WERI-Rb-1 (cell line): ENCODE data around the gene SERPING1.
A peak's percentile ranks its signal among the peaks of the same experiment; 100 is the strongest.

Experiments
- DNase-seq: peaks from one replicate; pipeline ENCODE4 v3.0.0-alpha.2; 2020
- H3K27ac ChIP-seq: fragments of 250-450 bp; sonication (Bioruptor Pico); 2 replicates; pipeline ENCODE4 v1.5.1; 2020; ENCODE audit warnings: mild to moderate bottlenecking, moderate library complexity
- H3K27me3 ChIP-seq: fragments of 250-450 bp; sonication (Bioruptor Pico); 2 replicates; pipeline ENCODE4 v1.5.1; 2021; ENCODE audit warnings: mild to moderate bottlenecking, low read depth, moderate library complexity; ENCODE audit not compliant: insufficient read depth, severe bottlenecking
- H3K36me3 ChIP-seq: fragments of 250-450 bp; sonication (Bioruptor Pico); 2 replicates; pipeline ENCODE4 v1.5.1; 2020; ENCODE audit warnings: mild to moderate bottlenecking, moderate library complexity
- H3K4me3 ChIP-seq: 2 replicates; pipeline ENCODE4 v1.5.1; 2011; ENCODE audit warnings: low read depth, mild to moderate bottlenecking, control low read depth, low read length
- H3K9me3 ChIP-seq: fragments of 250-450 bp; sonication (Bioruptor Pico); 2 replicates; pipeline ENCODE4 v1.5.1; 2021; ENCODE audit warnings: mild to moderate bottlenecking, moderate library complexity; ENCODE audit not compliant: severe bottlenecking
- CTCF ChIP-seq: IDR thresholded peaks from 2 replicates; pipeline ENCODE4 v1.5.1; 2011; ENCODE audit warnings: low read depth, mild to moderate bottlenecking, control low read depth, inconsistent platforms, low read length

Gene SERPING1

DNA sequence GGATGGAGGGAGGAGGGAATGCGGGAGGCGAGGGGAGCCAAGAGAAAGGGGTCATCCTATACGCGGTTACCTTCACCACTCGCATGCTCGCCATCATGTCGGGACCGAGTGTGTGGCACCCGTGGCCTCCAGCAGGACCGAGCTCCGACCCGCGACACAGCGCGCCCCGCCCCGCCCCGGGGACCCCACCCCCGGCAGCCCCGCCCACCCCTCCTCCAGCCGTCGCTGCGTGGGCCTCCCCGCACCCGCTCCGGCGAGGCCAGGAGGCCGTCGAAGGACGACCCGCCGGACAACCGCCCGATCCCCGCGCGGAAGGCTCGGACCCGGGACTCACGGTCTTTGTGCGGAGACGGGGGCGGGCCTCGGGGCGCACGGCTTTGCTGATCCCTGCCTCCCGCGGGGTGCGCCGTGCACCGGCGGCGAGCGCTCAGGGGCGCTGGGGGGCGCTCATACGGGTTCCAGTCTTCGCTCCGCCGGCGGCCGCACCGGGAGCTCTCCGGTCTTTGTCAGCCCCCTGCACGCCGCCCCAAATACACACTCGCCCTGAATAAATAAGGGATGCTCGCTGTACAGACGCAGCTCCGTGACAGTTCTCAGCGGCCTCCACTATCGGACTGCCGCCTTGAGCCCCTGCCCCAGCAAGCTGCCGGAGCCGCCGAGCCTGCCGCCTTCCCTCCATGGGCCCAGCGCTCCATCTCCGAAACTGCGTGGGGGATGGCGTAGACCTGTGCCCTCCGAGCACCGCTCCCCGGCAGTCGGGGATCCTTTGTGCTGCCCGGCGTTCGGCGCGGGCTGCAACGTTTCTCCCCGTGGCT, 29.8 kb upstream of the SERPING1 start, which contains the start of gene UBE2L6:
Gene UBE2L6 (minus strand): TSS at position 158 of the 815 bp plus-strand sequence. CDS start 61 bp downstream, at position 97.
- Histone ChIP-seq H3K4me3 (peak within 1 kb of the TSS; percentile 71), H3K36me3 (no peaks in the 10 kb centered on the region), H3K9me3 (no peaks in the 10 kb centered on the region), H3K27me3 (peaks cover 29% of the 10 kb centered on the region), H3K27ac (no peak within 1 kb of the TSS)
- TF ChIP-seq CTCF = peak; percentile 32; the same call in 1 of the 2 replicates
- peak; percentile 69 for DNase-seq

DNA sequence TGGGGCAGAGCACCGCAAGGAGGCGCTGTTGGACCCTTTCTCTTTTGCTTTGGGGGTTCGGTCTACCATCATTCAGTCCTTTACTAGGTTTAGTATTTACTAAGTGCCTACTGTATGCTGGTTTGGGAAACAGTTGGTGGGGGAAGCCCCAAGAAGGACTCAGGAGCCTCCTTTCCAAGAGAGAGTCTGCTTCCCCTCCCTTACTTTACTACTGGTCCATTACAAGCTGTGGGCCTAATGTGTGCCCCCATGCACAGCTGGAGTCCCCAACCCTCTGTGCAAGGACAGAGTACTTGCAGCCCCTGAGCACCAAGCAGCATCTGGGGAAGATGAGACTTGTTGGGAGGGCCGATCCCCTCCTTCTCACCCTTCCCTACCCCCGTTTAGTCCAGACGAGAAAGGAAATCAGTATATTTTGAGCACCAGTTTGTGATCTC, 29.1 kb upstream of the SERPING1 start:
- no peak overlapping the region for H3K27ac ChIP-seq
- no peak for DNase-seq
- no peaks in the 10 kb centered on the region for H3K36me3 ChIP-seq
- TF ChIP-seq CTCF = peak; percentile 93
- peak overlapping the region; percentile 71 for H3K4me3 ChIP-seq
- no peaks in the 10 kb centered on the region for H3K9me3 ChIP-seq
- peaks cover 29% of the 10 kb centered on the region for H3K27me3 ChIP-seq

DNA sequence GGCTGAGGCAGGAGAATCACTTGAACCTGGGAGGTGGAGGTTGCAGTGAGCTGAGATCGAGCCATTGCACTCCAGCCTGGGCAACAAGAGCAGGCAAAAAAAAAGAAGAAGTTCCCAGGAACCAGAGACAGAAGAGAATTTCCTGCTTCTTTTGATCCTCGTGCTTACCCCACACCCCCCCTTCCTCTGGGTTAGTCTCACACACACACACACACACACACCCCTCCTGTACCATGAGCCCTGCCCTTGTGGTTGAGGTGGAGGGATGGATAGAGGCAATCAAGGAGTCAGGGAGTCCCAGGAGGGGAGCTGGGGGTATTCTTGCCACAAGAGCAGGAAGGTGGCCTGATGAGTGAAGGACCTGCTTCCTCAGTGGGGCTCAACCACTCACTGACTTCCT, 25.9 kb upstream of the SERPING1 start:
- no peak overlapping the region for H3K27ac ChIP-seq
- no peaks in the 10 kb centered on the region for H3K36me3 ChIP-seq
- no peak overlapping the region for H3K4me3 ChIP-seq
- no peak for TF ChIP-seq CTCF
- DNase-seq = no peak
- H3K27me3 ChIP-seq = peaks cover 42% of the 10 kb centered on the region
- H3K9me3 ChIP-seq = no peaks in the 10 kb centered on the region

- H3K27me3 ChIP-seq = peaks cover 46% of the 10 kb centered on the region
- DNase-seq = no peak
- TF ChIP-seq CTCF = no peak
- no peak overlapping the region for H3K27ac ChIP-seq
- no peaks in the 10 kb centered on the region for H3K36me3 ChIP-seq
- H3K9me3 ChIP-seq = no peaks in the 10 kb centered on the region
- no peak overlapping the region for H3K4me3 ChIP-seq
These were observed 23.4 kb upstream of the SERPING1 start for GRCh38 chr11:57574061-57574460.

GRCh38 chr11:57584341-57584740, 13.1 kb upstream of the SERPING1 start:
- TF ChIP-seq CTCF = no peak
- peaks cover 66% of the 10 kb centered on the region for H3K27me3 ChIP-seq
- no peak overlapping the region for H3K4me3 ChIP-seq
- no peak for DNase-seq
- H3K27ac ChIP-seq = no peak overlapping the region
- peaks cover 4% of the 10 kb centered on the region for H3K9me3 ChIP-seq
- H3K36me3 ChIP-seq = no peaks in the 10 kb centered on the region
